HCT116 (cell line): ENCODE measurements around the gene MBTD1. TPM values are rescaled to one million over a fixed set of nuclear protein-coding genes. Genes with fewer than 3 reads are reported as not detected.
A peak's percentile ranks its signal among the peaks of the same experiment; 100 is the strongest.

Experiments used
- ATAC-seq: fragments of 200-7000 bp; cut with Tn5 transposase; 2 replicates; pipeline ENCODE4 v1.9.1; 2020; ENCODE audit warnings: mild to moderate bottlenecking, moderate library complexity
- BruUV-seq: library from RNA; stranded (reverse); fragments of 400-500 nt; replicated peaks from 2 replicates; lab custom pipeline; 2021; lab: Mats Ljungman, UMichigan
- CTCF ChIA-PET: fragments of 300-600 bp; sonication (Branson Sonifier 250); formaldehyde crosslinking; loops from one replicate; lab custom pipeline; 2021; ENCODE audit warnings: antibody characterized with exemption; lab: Charles Lee
- POLR2A ChIA-PET: fragments of 300-600, 350-600 bp; sonication (Branson Sonifier 250); formaldehyde crosslinking; loops from one replicate; lab custom pipeline; 2021; ENCODE audit warnings: antibody characterized with exemption; lab: Charles Lee
- RAD21 ChIA-PET, 2 experiments: fragments of 300-600 bp; sonication (Branson Sonifier 250); formaldehyde crosslinking; loops; one replicate each; lab custom pipeline; 2023; ENCODE audit warnings: low total read pairs in 2 of 2; ENCODE audit not compliant: uncharacterized antibody in 2 of 2, unreplicated experiment in 2 of 2, low non-redundant PET in 1 of 2; lab: Charles Lee
- DNase-seq: peaks from one replicate; pipeline ENCODE4 v3.0.0-alpha.2; 2010; ENCODE audit warnings: low read depth, low spot score
- H2AFZ ChIP-seq: fragments of 200-600 bp; shearing (Covaris generic), sonication (generic); 2 replicates; pipeline ENCODE4 v1.6.1; 2017; ENCODE audit warnings: low read depth, mixed run types, mixed read lengths, antibody characterized with exemption, low read length; ENCODE audit not compliant: poor library complexity, severe bottlenecking
- H3K27ac ChIP-seq: 2 replicates; pipeline ENCODE4 v1.5.1; 2012; ENCODE audit warnings: low read depth, low read length
- H3K27me3 ChIP-seq: fragments of 200-600 bp; sonication (generic); 2 replicates; pipeline ENCODE4 v1.6.1; 2016; ENCODE audit warnings: mixed run types, low read length, mixed read lengths; ENCODE audit not compliant: insufficient read depth
- H3K36me3 ChIP-seq, 2 experiments: fragments of 200-500 bp in 1 of 2; fragments of 200-600 bp in 1 of 2; sonication (Bioruptor generic) in 1 of 2; sonication (generic) in 1 of 2; 2 replicates each; pipeline versions ENCODE4 v1.5.1 to v1.6.1; 2014 to 2016; ENCODE audit warnings: low read length in 2 of 2, inconsistent platforms in 1 of 2, mixed read lengths in 1 of 2, mixed run types in 1 of 2; ENCODE audit not compliant: insufficient read depth in 2 of 2, control insufficient read depth in 1 of 2
- H3K4me1 ChIP-seq, 2 experiments: fragments of 200-600 bp in 1 of 2; sonication (generic) in 1 of 2; 2 replicates each; pipeline versions ENCODE4 v1.5.1 to v1.6.1; 2012 to 2017; ENCODE audit warnings: low read length in 2 of 2, inconsistent platforms in 1 of 2, mild to moderate bottlenecking in 1 of 2, mixed read lengths in 1 of 2, mixed run types in 1 of 2, moderate library complexity in 1 of 2; ENCODE audit not compliant: insufficient read depth in 2 of 2, control insufficient read depth in 1 of 2
- H3K4me2 ChIP-seq: fragments of 200-600 bp; sonication (generic); 2 replicates; pipeline ENCODE4 v1.6.1; 2017; ENCODE audit warnings: mixed run types, low read length, mixed read lengths
- H3K4me3 ChIP-seq, 2 experiments: fragments of 200-600 bp in 1 of 2; sonication (generic) in 1 of 2; replicated peaks in 1 of 2; 2 replicates each; pipeline ENCODE4 v1.5.1; 2011 to 2016; ENCODE audit warnings: low read length in 2 of 2, control low read depth in 1 of 2, low read depth in 1 of 2, mild to moderate bottlenecking in 1 of 2, mixed read lengths in 1 of 2, mixed run types in 1 of 2
- H3K79me2 ChIP-seq: fragments of 200-600 bp; sonication (generic); 2 replicates; pipeline ENCODE4 v1.6.1; 2017; ENCODE audit warnings: mild to moderate bottlenecking, mixed run types, low read length, moderate library complexity, mixed read lengths; ENCODE audit not compliant: insufficient read depth
- H3K9ac ChIP-seq: fragments of 200-600 bp; sonication (generic); 2 replicates; pipeline ENCODE4 v1.6.1; 2016; ENCODE audit warnings: low read length, mixed read lengths
- H3K9me2 ChIP-seq: fragments of 200-600 bp; sonication (generic), shearing (Covaris generic); 2 replicates; pipeline ENCODE4 v1.6.1; 2017; ENCODE audit warnings: mixed run types, mild to moderate bottlenecking, moderate library complexity; ENCODE audit not compliant: insufficient read depth
- H3K9me3 ChIP-seq, 2 experiments: fragments of 200-500 bp in 1 of 2; fragments of 200-600 bp in 1 of 2; sonication (Bioruptor generic) in 1 of 2; sonication (generic) in 1 of 2; 2 replicates each; pipeline ENCODE4 v1.6.1; 2014 to 2017; ENCODE audit warnings: low read length in 2 of 2, mixed read lengths in 2 of 2, inconsistent platforms in 1 of 2, low read depth in 1 of 2, mild to moderate bottlenecking in 1 of 2, mixed run types in 1 of 2, moderate library complexity in 1 of 2; ENCODE audit not compliant: control insufficient read depth in 1 of 2, insufficient read depth in 1 of 2
- H4K20me1 ChIP-seq: fragments of 200-600 bp; sonication (generic), shearing (Covaris generic); 2 replicates; pipeline ENCODE4 v1.6.1; 2017; ENCODE audit warnings: mixed run types, mild to moderate bottlenecking, moderate library complexity; ENCODE audit not compliant: insufficient read depth
- CBX3 ChIP-seq: IDR thresholded peaks from 2 replicates; pipeline ENCODE4 v1.6.1; 2012; ENCODE audit warnings: low read depth
- CEBPB ChIP-seq: IDR thresholded peaks from 2 replicates; pipeline ENCODE4 v1.6.1; 2012; ENCODE audit warnings: low read depth
- EGR1 ChIP-seq: IDR thresholded peaks from 2 replicates; pipeline ENCODE4 v1.6.1; 2012; ENCODE audit warnings: low read depth
- ELF1 ChIP-seq: IDR thresholded peaks from 2 replicates; pipeline ENCODE4 v1.6.1; 2012; ENCODE audit warnings: low read depth, borderline replicate concordance
- FOSL1 ChIP-seq: IDR thresholded peaks from 2 replicates; pipeline ENCODE4 v1.6.1; 2012; ENCODE audit warnings: low read depth
- JUND ChIP-seq: IDR thresholded peaks from 2 replicates; pipeline ENCODE4 v1.6.1; 2012
- MAX ChIP-seq: IDR thresholded peaks from 2 replicates; pipeline ENCODE4 v1.6.1; 2012
- POLR2A ChIP-seq: IDR thresholded peaks from 2 replicates; pipeline ENCODE4 v1.7.0; 2011; ENCODE audit warnings: borderline replicate concordance; ENCODE audit not compliant: insufficient read depth, insufficient read length; ENCODE audit errors: extremely low read depth
- POLR2AphosphoS5 ChIP-seq: IDR thresholded peaks from 2 replicates; pipeline ENCODE4 v1.6.1; 2011; ENCODE audit warnings: mild to moderate bottlenecking, low read depth, low read length, moderate library complexity
- RAD21 ChIP-seq: IDR thresholded peaks from 2 replicates; pipeline ENCODE4 v1.6.1; 2012; ENCODE audit warnings: low read depth, mild to moderate bottlenecking
- SIN3A ChIP-seq: IDR thresholded peaks from 2 replicates; pipeline ENCODE4 v1.6.1; 2012; ENCODE audit warnings: low read depth
- SP1 ChIP-seq: IDR thresholded peaks from 2 replicates; pipeline ENCODE4 v1.6.1; 2012; ENCODE audit warnings: low read depth
- SRF ChIP-seq: IDR thresholded peaks from 2 replicates; pipeline ENCODE4 v1.6.1; 2012; ENCODE audit warnings: low read depth
- YY1 ChIP-seq: IDR thresholded peaks from 2 replicates; pipeline ENCODE4 v1.6.1; 2011; ENCODE audit warnings: low read length, low read depth, moderate library complexity, mild to moderate bottlenecking; ENCODE audit not compliant: insufficient replicate concordance; ENCODE audit errors: extremely low read depth
- ZBTB33 ChIP-seq: IDR thresholded peaks from 2 replicates; pipeline ENCODE4 v1.6.1; 2011; ENCODE audit warnings: mild to moderate bottlenecking, low read length, moderate library complexity; ENCODE audit not compliant: insufficient replicate concordance; ENCODE audit errors: extremely low read depth
- ZFX ChIP-seq: fragments of 450-650 bp; IDR thresholded peaks from 2 replicates; pipeline ENCODE4 v1.6.1; 2017
- ZNF274 ChIP-seq: fragments of 200-500 bp; sonication (Bioruptor generic); IDR thresholded peaks from 2 replicates; pipeline ENCODE4 v1.6.1; 2014; ENCODE audit warnings: mild to moderate bottlenecking, low read depth, low read length, inconsistent platforms
- intact Hi-C: fragments of 100-400 bp; cut with micrococcal nuclease; formaldehyde crosslinking; loops from 2 replicates; pipeline ENCODE4 v1.10.0; 2022
- total RNA-seq: library from RNA; stranded (reverse); gene quantifications from one replicate; pipeline ENCODE4 v1.2.1, GENCODE V29; 2021; ENCODE audit not compliant: unreplicated experiment
- TF ChIP-seq, protein P1 (sequence below): IDR thresholded peaks from 2 replicates; pipeline ENCODE4 v1.6.1; 2012

MBTD1 gene
- total RNA-seq, 1 experiment from 2014 or later = 27.3 TPM

DNA sequence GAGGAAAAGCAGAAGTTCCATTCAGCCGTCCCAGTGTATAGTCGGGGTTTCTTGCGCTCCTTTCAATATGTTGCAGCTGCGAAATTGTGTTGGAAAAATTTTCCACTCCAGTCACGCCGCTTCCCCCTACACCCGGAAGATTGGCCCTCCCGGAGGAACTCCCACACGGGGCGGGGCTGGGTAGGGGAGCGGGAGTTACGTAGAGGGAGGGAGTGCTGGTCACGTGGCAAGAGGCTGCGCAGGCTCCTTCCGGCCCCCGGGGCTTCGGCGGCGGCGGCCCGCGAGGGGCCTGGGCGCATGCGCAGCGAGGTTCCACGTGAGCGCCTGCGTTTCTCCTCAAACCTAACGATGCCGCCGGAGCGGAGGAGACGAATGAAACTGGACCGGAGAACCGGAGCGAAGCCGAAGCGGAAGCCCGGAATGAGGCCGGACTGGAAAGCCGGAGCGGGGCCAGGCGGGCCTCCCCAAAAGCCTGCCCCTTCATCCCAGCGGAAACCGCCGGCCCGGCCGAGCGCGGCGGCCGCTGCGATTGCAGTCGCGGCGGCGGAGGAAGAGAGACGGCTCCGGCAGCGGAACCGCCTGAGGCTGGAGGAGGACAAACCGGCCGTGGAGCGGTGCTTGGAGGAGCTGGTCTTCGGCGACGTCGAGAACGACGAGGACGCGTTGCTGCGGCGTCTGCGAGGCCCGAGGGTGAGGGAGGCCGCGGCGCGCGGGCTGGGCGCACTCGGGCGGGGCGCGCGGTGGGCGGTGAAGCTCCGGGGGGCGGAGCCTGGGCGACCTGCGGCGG, 581 bp upstream of the MBTD1 start, which contains the start of gene UTP18:
Gene UTP18, plus strand, starts transcription at position 310 of the 787 bp plus-strand sequence. Its CDS starts 39 bp downstream, at position 349.
- DNase-seq (peak; percentile 98), ATAC-seq (peak; percentile 84)
- Histone ChIP-seq H3K36me3 (peaks cover 22 to 26% of the 10 kb centered on the region in 2 experiments; a peak in 3 of 4 replicates), H3K4me1 (peaks cover 22 to 33% of the 10 kb centered on the region in 2 experiments), H3K27ac (peak within 1 kb of the TSS; percentile 97), H3K27me3 (no peaks in the 10 kb centered on the region), H3K9me3 (no peaks in the 10 kb centered on the region), H4K20me1 (peaks cover 23% of the 10 kb centered on the region; the same call in 1 of the 2 replicates), H2AFZ (no peak within 1 kb of the TSS), H3K79me2 (peaks cover 96% of the 10 kb centered on the region)
- ChIA-PET CTCF (no interaction called here), POLR2A (interaction anchor here (0.8 kb wide), 1 partner anchor 9 kb away, joined by 3 read pairs; no protein-coding TSS in a partner anchor), RAD21 (no interaction called here)
- intact Hi-C loops = loop anchor here (1.0 kb wide), 1 partner anchor 91 kb away; no protein-coding TSS in a partner anchor
- no TSS peak for BruUV-seq
- TF ChIP-seq FOSL1 (no peak), POLR2A (peak; percentile 78), MAX (peak; percentile 98), POLR2AphosphoS5 (peak; percentile 78), YY1 (no peak), SRF (no peak; the same call in 1 of the 2 replicates), ELF1 (peak; percentile 88), JUND (peak; percentile 92), EGR1 (peak; percentile 67), RAD21 (no peak), SIN3A (peak; percentile 76), SP1 (peak; percentile 98), CBX3 (0 out of 2 replicates have a peak, but pooled peaks have one; percentile 73), CEBPB (no peak), ZFX (peak; percentile 99), ZBTB33 (no peak), ZNF274 (no peak)
- TF ChIP-seq, protein P1, sequence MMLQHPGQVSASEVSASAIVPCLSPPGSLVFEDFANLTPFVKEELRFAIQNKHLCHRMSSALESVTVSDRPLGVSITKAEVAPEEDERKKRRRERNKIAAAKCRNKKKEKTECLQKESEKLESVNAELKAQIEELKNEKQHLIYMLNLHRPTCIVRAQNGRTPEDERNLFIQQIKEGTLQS = no peak
- TF ChIP-seq, all 23 proteins: peak for 10
- H3K4me2 ChIP-seq = peak within 1 kb of the TSS; percentile 88
- peak within 1 kb of the TSS; percentile 90 for H3K9ac ChIP-seq
- no peaks in the 10 kb centered on the region for H3K9me2 ChIP-seq
- peak within 1 kb of the TSS; percentile 89 to 91 for H3K4me3 ChIP-seq
